GM19463 (cell line): ENCODE measurements around the gene DAZAP1.

ENCODE experiments used
- ATAC-seq: cut with Tn5 transposase; IDR thresholded peaks from one replicate; pipeline ENCODE4 v1.9.1; 2021; ENCODE audit warnings: mild to moderate bottlenecking, moderate library complexity; ENCODE audit not compliant: unreplicated experiment

Gene DAZAP1

GRCh38 chr19:1377176-1377964 lies 30.0 kb upstream of the DAZAP1 start:
- ATAC-seq = no peak

GRCh38 chr19:1377965-1378785 lies 29.2 kb upstream of the DAZAP1 start:
- no peak for ATAC-seq

- no peak for ATAC-seq
These were observed 28.1 kb upstream of the DAZAP1 start for GRCh38 chr19:1379126-1379905.

GRCh38 chr19:1379961-1380489 lies 27.4 kb upstream of the DAZAP1 start:
- no peak for ATAC-seq

GRCh38 chr19:1382250-1382649 lies 25.1 kb upstream of the DAZAP1 start:
- no peak for ATAC-seq

- no peak for ATAC-seq
These were observed 24.4 kb upstream of the DAZAP1 start for GRCh38 chr19:1383017-1383311.

GRCh38 chr19:1383312-1384084 lies 23.9 kb upstream of the DAZAP1 start, which contains the start of gene NDUFS7:
TSS of gene NDUFS7 (plus strand) at chr19:1383907. CDS start at chr19:1383927, 20 bp downstream.
- peak; percentile 82 for ATAC-seq

- no peak for ATAC-seq
These were observed 23.3 kb upstream of the DAZAP1 start for GRCh38 chr19:1384085-1384462.

- ATAC-seq = no peak
These were observed 22.8 kb upstream of the DAZAP1 start for GRCh38 chr19:1384478-1385110.

GRCh38 chr19:1385816-1386215 lies 21.6 kb upstream of the DAZAP1 start:
- ATAC-seq = no peak

- ATAC-seq = no peak
These were observed 20.3 kb upstream of the DAZAP1 start for GRCh38 chr19:1386945-1387683.

- ATAC-seq = no peak
These were observed 19.4 kb upstream of the DAZAP1 start for GRCh38 chr19:1387684-1388636.

GRCh38 chr19:1388637-1389026 lies 18.8 kb upstream of the DAZAP1 start:
- ATAC-seq = no peak

- ATAC-seq = no peak
These were observed 18.1 kb upstream of the DAZAP1 start for GRCh38 chr19:1389033-1389940.

GRCh38 chr19:1390890-1391423 lies 16.4 kb upstream of the DAZAP1 start:
- no peak for ATAC-seq

- no peak for ATAC-seq
These were observed 15.0 kb upstream of the DAZAP1 start for GRCh38 chr19:1392407-1392806.
